Smooth muscle cell (in vitro differentiated cells): ENCODE results near the gene FBP2. TPM values are rescaled to one million over a fixed set of nuclear protein-coding genes. Genes with fewer than 3 reads are reported as not detected.
A peak's percentile ranks its signal among the peaks of the same experiment; 100 is the strongest.

ENCODE experiments used
- DNase-seq: peaks from one replicate; lab custom pipeline; 2025; ENCODE audit not compliant: unreplicated experiment; lab: John Stamatoyannopoulos, UW
- H2AFZ ChIP-seq: fragments of 200-600 bp; sonication (generic); 2 replicates; pipeline ENCODE4 v1.6.0; 2016; ENCODE audit warnings: antibody characterized with exemption, low read depth, mild to moderate bottlenecking
- H3F3A ChIP-seq: fragments of 200-600 bp; sonication (generic); 2 replicates; pipeline ENCODE4 v1.6.0; 2017; ENCODE audit warnings: antibody characterized with exemption, low read depth
- H3K27ac ChIP-seq: fragments of 200-600 bp; sonication (generic); 2 replicates; pipeline ENCODE4 v1.5.1; 2016; ENCODE audit warnings: low read depth, mild to moderate bottlenecking
- H3K27me3 ChIP-seq: fragments of 200-600 bp; sonication (generic); 2 replicates; pipeline ENCODE4 v1.6.1; 2016; ENCODE audit warnings: low read depth, mild to moderate bottlenecking
- H3K36me3 ChIP-seq: fragments of 200-600 bp; sonication (generic); 2 replicates; pipeline ENCODE4 v1.5.1; 2016; ENCODE audit warnings: low read depth
- H3K4me1 ChIP-seq: fragments of 200-600 bp; sonication (generic); 2 replicates; pipeline ENCODE4 v1.5.1; 2016; ENCODE audit warnings: low read depth
- H3K4me2 ChIP-seq: fragments of 200-600 bp; sonication (generic); 2 replicates; pipeline ENCODE4 v1.6.0; 2016; ENCODE audit warnings: mild to moderate bottlenecking
- H3K4me3 ChIP-seq: fragments of 200-600 bp; sonication (generic); 2 replicates; pipeline ENCODE4 v1.5.1; 2016; ENCODE audit warnings: mild to moderate bottlenecking
- H3K79me2 ChIP-seq: fragments of 200-600 bp; sonication (generic); 2 replicates; pipeline ENCODE4 v1.6.0; 2016; ENCODE audit warnings: low read depth, mild to moderate bottlenecking
- H3K9ac ChIP-seq: fragments of 200-600 bp; sonication (generic); 2 replicates; pipeline ENCODE4 v1.6.0; 2016; ENCODE audit warnings: low read depth
- H3K9me3 ChIP-seq: fragments of 200-600 bp; sonication (generic); replicated peaks from 2 replicates; pipeline ENCODE4 v1.5.1; 2016; ENCODE audit warnings: low read depth
- H4K20me1 ChIP-seq: fragments of 200-600 bp; sonication (generic); 2 replicates; pipeline ENCODE4 v1.6.0; 2016; ENCODE audit warnings: low read depth
- WGBS: methylation state at CpG from one replicate; pipeline ENCODE4 v1.1.7; 2016; ENCODE audit warnings: low lambda C conversion rate; 5-methylcytosine and 5-hydroxymethylcytosine counted together
- polyA plus RNA-seq: library from polyadenylated mRNA; unstranded; fragments of >200 nt; fragmentation: Nextera tagmentation; extraction: Ambion mirVana; gene quantifications from 2 replicates; pipeline ENCODE4 v1.2.1, GENCODE V29; 2016
- total RNA-seq: library from RNA; depleted of rRNA; stranded (reverse); fragments of >200 nt; gene quantifications from 2 replicates; pipeline ENCODE4 v1.2.3, GENCODE V29; 2014
- TF ChIP-seq, protein P1 (sequence below): fragments of 200-600 bp; sonication (generic); IDR thresholded peaks from 2 replicates; pipeline ENCODE4 v1.5.1; 2017; ENCODE audit warnings: borderline replicate concordance, mild to moderate bottlenecking, antibody characterized with exemption; ENCODE audit not compliant: insufficient read depth, poor library complexity, severe bottlenecking

FBP2 gene
- total and polyA plus RNA-seq, 2 experiments from 2014 or later: not detected

- Histone ChIP-seq H3K4me1 (peaks cover 8% of the 10 kb centered on the region), H3K4me3 (peak within 1 kb of the TSS; percentile 80), H4K20me1 (peaks cover 28% of the 10 kb centered on the region), H3K27me3 (no peaks in the 10 kb centered on the region), H3K27ac (peak within 1 kb of the TSS; percentile 98), H3K4me2 (peak within 1 kb of the TSS; percentile 95), H3K36me3 (no peaks in the 10 kb centered on the region), H3K9ac (peak within 1 kb of the TSS; percentile 94), H2AFZ (peak within 1 kb of the TSS; percentile 90), H3K79me2 (peaks cover 60% of the 10 kb centered on the region), H3F3A (no peaks in the 10 kb centered on the region), H3K9me3 (no peaks in the 10 kb centered on the region)
- under 1% methylated on average over 40 of the region's 40 CpGs for WGBS
- peak; percentile 78 for DNase-seq
- TF ChIP-seq, protein P1, sequence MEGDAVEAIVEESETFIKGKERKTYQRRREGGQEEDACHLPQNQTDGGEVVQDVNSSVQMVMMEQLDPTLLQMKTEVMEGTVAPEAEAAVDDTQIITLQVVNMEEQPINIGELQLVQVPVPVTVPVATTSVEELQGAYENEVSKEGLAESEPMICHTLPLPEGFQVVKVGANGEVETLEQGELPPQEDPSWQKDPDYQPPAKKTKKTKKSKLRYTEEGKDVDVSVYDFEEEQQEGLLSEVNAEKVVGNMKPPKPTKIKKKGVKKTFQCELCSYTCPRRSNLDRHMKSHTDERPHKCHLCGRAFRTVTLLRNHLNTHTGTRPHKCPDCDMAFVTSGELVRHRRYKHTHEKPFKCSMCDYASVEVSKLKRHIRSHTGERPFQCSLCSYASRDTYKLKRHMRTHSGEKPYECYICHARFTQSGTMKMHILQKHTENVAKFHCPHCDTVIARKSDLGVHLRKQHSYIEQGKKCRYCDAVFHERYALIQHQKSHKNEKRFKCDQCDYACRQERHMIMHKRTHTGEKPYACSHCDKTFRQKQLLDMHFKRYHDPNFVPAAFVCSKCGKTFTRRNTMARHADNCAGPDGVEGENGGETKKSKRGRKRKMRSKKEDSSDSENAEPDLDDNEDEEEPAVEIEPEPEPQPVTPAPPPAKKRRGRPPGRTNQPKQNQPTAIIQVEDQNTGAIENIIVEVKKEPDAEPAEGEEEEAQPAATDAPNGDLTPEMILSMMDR: peak; percentile 70
Measured at GRCh38 chr9:94554439-94555331, 38.9 kb downstream of the FBP2 start, which contains the start of gene PCAT7. PCAT7 (plus strand) TSS chr9:94555083.

DNA sequence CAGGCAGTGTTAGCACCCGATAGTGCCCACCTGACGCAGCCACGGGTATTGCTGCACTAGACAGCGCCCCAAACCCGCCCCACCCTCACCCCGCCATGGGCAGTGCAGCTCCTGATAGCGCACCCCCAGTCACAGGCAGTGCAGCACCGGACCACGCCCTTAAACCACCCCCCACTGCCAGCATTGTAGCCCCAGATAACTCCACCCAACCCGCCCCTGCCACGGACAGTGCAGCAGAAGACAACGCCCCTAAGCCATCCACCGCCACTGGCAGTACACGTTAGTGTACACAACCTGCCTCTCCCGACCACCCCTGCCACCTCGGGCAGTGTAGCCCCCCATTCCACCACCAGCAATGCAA, 39.6 kb downstream of the FBP2 start:
- Histone ChIP-seq H2AFZ (no peak overlapping the region), H3K79me2 (peaks cover 66% of the 10 kb centered on the region), H3K4me2 (peak overlapping the region; percentile 95), H3K36me3 (no peaks in the 10 kb centered on the region), H3K9ac (peak overlapping the region; percentile 94), H3K4me3 (peak overlapping the region; percentile 80), H3K27me3 (no peaks in the 10 kb centered on the region), H3K9me3 (no peaks in the 10 kb centered on the region), H3K27ac (peak overlapping the region; percentile 98), H3F3A (no peaks in the 10 kb centered on the region), H3K4me1 (peaks cover 8% of the 10 kb centered on the region), H4K20me1 (peaks cover 28% of the 10 kb centered on the region)
- WGBS: 40% methylated on average over 12 of the region's 16 CpGs
- TF ChIP-seq, protein P1: no peak
- no peak for DNase-seq

- Histone ChIP-seq H3K9me3 (no peaks in the 10 kb centered on the region), H3K9ac (no peak overlapping the region), H3K4me1 (peaks cover 8% of the 10 kb centered on the region), H2AFZ (no peak overlapping the region), H3F3A (no peaks in the 10 kb centered on the region), H3K27me3 (no peaks in the 10 kb centered on the region), H3K4me3 (peak overlapping the region; percentile 80), H4K20me1 (peaks cover 28% of the 10 kb centered on the region), H3K4me2 (peak overlapping the region; percentile 95), H3K79me2 (peaks cover 70% of the 10 kb centered on the region), H3K36me3 (no peaks in the 10 kb centered on the region), H3K27ac (no peak overlapping the region)
- 92% methylated on average over 29 of the region's 29 CpGs for WGBS
- no peak for DNase-seq
- TF ChIP-seq, protein P1: no peak
Measured at GRCh38 chr9:94553029-94553938, 40.3 kb downstream of the FBP2 start.
